Measurements from ENCODE around the gene RAVER1.

DNA sequence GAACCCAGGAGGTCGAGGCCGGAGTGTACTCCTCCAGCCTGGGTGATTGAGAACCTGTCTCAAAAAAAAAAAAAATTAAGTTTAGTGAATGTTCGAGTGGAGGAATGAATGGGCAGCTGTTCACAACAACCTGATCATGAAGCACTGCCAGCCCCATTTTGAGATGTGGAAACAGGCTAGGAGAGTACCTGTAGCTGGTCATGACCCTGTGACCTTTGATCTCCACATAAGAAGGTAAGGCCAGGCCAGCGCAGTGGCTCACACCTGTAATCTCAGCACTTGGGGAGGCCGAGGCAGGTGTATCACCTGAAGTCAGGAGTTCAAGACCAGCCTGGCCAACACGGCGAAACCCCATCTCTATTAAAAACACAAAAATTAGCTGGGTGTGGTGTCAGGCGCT is 7.6 kb downstream of the RAVER1 start:
- TF ChIP-seq, protein P1, sequence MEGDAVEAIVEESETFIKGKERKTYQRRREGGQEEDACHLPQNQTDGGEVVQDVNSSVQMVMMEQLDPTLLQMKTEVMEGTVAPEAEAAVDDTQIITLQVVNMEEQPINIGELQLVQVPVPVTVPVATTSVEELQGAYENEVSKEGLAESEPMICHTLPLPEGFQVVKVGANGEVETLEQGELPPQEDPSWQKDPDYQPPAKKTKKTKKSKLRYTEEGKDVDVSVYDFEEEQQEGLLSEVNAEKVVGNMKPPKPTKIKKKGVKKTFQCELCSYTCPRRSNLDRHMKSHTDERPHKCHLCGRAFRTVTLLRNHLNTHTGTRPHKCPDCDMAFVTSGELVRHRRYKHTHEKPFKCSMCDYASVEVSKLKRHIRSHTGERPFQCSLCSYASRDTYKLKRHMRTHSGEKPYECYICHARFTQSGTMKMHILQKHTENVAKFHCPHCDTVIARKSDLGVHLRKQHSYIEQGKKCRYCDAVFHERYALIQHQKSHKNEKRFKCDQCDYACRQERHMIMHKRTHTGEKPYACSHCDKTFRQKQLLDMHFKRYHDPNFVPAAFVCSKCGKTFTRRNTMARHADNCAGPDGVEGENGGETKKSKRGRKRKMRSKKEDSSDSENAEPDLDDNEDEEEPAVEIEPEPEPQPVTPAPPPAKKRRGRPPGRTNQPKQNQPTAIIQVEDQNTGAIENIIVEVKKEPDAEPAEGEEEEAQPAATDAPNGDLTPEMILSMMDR (conservative IDR thresholded peaks at IDR 0.05 in 1 of 2, IDR thresholded peaks at IDR 0.05 in 1 of 2; ENCODE audit: low read depth in 1 of 2, low read length in 2 of 2), result no peak
- no peak for TF ChIP-seq EZH2 (IDR thresholded peaks at IDR 0.05; ENCODE audit: low read length, missing control alignments)
